ENCODE results near the gene PRM2. TPM values are rescaled to one million over a fixed set of nuclear protein-coding genes. Genes with fewer than 3 reads are reported as not detected.

Gene PRM2
- total RNA-seq, 1 experiment from 2014 or later, result not detected

DNA sequence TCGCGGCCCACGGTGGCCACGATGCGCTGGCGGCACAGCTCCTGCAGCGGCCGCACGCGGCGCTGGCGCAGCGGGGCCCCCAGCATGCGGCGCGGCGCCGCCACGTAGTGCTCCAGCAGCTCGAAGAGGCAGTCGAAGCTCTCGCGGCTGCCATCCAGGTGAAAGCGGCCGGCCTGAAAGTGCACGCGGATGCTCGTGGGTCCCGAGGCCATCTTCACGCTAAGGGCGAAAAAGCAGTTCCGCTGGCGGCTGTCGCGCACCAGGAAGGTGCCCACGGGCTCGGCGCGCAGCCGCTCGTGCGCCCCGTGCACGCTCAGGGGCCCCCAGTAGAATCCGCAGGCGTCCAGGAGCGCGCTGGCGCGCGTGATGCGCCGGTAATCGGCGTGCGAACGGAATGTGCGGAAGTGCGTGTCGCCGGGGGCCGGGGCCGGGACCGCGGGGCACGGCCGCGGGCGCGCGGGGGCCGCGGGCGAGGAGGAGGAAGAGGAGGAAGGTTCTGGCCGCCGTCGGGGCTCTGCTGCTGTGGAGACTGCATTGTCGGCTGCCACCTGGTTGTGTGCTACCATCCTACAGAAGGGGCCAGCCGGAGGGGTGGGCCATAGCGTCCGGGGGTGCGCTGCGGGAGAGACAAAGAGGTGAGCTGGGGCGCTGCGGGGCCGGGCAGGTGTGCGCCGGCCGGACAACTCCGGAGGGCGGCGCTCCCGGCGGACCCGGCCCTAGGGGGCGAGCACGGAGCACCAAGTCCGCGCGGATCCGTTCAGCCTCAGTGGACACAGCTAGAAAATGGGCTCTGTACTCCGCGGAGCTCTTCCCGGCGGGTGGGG lies 21.2 kb downstream of the PRM2 start:
- Mint-ChIP-seq H3K4me3 (ENCODE audit: low read depth, unreplicated experiment) (peak overlapping the region; percentile 92), H3K36me3 (ENCODE audit: insufficient read depth, unreplicated experiment) (peaks cover 37% of the 10 kb centered on the region), H3K27me3 (ENCODE audit: unreplicated experiment) (no peaks in the 10 kb centered on the region), H3K4me1 (ENCODE audit: low read depth, unreplicated experiment) (peaks cover 20% of the 10 kb centered on the region), H3K27ac (ENCODE audit: unreplicated experiment) (peak overlapping the region; percentile 48), H3K9me3 (ENCODE audit: low read depth, unreplicated experiment) (no peaks in the 10 kb centered on the region)
- no TSS peak for BruUV-seq (replicated peaks)
- TF ChIP-seq, protein P1, sequence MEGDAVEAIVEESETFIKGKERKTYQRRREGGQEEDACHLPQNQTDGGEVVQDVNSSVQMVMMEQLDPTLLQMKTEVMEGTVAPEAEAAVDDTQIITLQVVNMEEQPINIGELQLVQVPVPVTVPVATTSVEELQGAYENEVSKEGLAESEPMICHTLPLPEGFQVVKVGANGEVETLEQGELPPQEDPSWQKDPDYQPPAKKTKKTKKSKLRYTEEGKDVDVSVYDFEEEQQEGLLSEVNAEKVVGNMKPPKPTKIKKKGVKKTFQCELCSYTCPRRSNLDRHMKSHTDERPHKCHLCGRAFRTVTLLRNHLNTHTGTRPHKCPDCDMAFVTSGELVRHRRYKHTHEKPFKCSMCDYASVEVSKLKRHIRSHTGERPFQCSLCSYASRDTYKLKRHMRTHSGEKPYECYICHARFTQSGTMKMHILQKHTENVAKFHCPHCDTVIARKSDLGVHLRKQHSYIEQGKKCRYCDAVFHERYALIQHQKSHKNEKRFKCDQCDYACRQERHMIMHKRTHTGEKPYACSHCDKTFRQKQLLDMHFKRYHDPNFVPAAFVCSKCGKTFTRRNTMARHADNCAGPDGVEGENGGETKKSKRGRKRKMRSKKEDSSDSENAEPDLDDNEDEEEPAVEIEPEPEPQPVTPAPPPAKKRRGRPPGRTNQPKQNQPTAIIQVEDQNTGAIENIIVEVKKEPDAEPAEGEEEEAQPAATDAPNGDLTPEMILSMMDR (IDR thresholded peaks at IDR 0.05; ENCODE audit: unreplicated experiment), result no peak
- CTCF ChIA-PET, result interaction anchor here (0.6 to 5.4 kb wide), 19 partner anchors 18 to 297 kb away, joined by 3 to 34 read pairs (median 5); partner anchors contain the start of gene PRM3
- peak; percentile 25 for DNase-seq
- intact Hi-C loops (cut with micrococcal nuclease; ENCODE audit: unreplicated experiment), result loop anchor here (5.0 to 10.0 kb wide), 6 partner anchors 42 to 263 kb away; no protein-coding TSS in a partner anchor

DNA sequence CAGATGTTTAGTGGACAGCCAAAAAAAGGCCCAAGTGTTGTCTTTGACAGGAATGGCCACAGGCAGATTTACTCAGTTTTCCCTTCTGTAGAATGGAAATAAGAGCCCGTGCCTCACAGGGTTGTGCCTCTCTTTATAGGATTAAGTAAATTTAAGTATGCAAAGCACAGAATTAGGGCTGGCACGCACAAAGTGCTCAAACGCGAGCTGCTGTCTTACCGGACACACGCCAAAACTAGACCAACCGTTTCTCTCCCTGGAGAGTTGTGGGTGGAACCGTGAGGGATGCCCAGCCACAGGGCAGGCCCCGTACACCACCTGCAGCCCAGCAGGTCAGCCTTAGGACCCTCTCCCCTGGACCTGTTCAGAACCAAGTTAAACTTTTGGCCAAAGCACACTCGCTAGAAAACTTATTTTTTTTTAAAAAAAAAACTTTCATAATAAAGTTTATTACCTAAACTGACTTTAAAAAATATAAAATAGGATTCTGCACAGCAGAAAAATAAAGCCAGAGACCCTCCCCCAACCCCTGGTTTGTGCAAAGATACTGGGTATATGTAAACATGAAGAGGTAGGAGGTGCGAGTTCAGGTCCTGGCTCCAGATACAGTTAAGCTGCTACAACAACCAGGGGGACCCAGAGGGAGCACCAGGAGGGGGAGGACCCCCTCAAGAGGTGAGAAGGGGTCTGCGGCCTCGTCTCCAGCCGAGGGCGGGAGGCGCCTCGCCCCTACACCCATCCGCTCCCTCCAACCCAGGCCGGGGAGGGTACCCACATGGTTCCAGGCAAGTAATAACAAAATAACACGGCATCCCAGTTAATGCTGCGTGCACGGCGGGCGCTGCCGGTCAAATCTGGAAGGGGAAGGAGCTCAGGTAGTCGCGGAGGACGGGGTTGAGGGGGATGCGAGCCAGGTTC lies 22.0 kb downstream of the PRM2 start:
- Mint-ChIP-seq H3K27me3 (ENCODE audit: unreplicated experiment) (no peaks in the 10 kb centered on the region), H3K27ac (ENCODE audit: unreplicated experiment) (peak overlapping the region; percentile 48), H3K4me3 (ENCODE audit: low read depth, unreplicated experiment) (peak overlapping the region; percentile 92), H3K9me3 (ENCODE audit: low read depth, unreplicated experiment) (no peaks in the 10 kb centered on the region), H3K4me1 (ENCODE audit: low read depth, unreplicated experiment) (peaks cover 11% of the 10 kb centered on the region), H3K36me3 (ENCODE audit: insufficient read depth, unreplicated experiment) (peaks cover 37% of the 10 kb centered on the region)
- no peak for DNase-seq
- CTCF ChIA-PET, result interaction anchor here (2.1 to 5.4 kb wide), 2 partner anchors 229 to 291 kb away, joined by 9 to 34 read pairs; no protein-coding TSS in a partner anchor
- intact Hi-C loops (cut with micrococcal nuclease; ENCODE audit: unreplicated experiment), result loop anchor here (10.0 kb wide), 2 partner anchors 119 to 149 kb away; no protein-coding TSS in a partner anchor
- TF ChIP-seq, protein P1 (IDR thresholded peaks at IDR 0.05; ENCODE audit: unreplicated experiment), result no peak
- TSS peak; percentile 56 for BruUV-seq (replicated peaks)

DNA sequence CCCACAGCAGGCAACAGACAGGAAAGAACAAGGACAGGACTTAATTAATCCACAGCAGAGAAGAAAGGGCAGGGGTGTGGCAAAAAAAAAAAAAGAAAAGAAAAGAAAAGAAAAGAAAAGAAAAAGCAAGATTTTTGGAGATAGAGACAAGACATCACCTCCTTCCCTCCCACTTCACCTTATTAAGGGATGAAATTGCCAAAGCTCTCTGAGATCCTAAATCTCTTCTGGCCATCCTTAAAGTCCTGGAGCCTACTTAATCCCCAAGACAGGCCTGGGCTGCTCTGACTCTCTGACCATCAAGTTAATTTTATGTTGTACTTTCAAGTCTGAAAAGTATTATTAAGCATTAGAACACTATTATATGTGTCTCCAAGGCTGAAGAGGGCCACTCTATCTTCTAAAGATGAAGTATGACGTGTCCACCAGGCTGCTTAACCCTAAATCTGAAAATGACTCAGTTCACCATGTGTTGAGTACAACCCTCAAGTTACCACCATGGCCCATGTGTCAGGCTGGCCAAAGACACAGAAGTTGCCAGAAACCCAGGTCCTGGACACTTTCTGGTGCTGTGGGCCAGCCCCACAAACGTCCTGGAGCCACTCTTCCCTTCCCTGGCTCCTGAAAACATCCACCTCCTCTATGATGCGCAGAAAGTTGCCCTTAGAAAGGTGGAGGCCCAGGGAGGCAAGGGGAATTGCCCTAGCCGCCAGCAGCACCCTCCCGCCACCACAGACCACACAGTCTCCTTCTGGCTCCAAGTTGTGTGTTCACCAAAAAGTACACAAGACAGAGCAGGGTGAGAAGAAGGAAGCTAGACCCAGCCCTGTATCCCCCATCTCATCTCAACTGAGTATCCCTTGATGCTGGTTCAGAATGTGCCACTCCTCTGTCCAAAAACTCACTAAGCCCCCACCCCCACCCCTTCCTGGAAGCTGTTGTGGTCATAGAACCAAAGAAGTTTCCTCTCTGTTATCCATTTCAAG lies 23.0 kb downstream of the PRM2 start:
- H3K27me3 Mint-ChIP-seq (ENCODE audit: unreplicated experiment), result no peaks in the 10 kb centered on the region
- no TSS peak for BruUV-seq (replicated peaks)
- intact Hi-C loops (cut with micrococcal nuclease; ENCODE audit: unreplicated experiment), result loop anchor here (10.0 kb wide), 2 partner anchors 119 to 149 kb away; no protein-coding TSS in a partner anchor
- CTCF ChIA-PET, result no interaction called here
- no peak for DNase-seq
- H3K9me3 Mint-ChIP-seq (ENCODE audit: low read depth, unreplicated experiment), result no peaks in the 10 kb centered on the region
- H3K36me3 Mint-ChIP-seq (ENCODE audit: insufficient read depth, unreplicated experiment), result peaks cover 37% of the 10 kb centered on the region
- no peak overlapping the region for H3K27ac Mint-ChIP-seq (ENCODE audit: unreplicated experiment)
- peaks cover 8% of the 10 kb centered on the region for H3K4me1 Mint-ChIP-seq (ENCODE audit: low read depth, unreplicated experiment)
- TF ChIP-seq, protein P1 (IDR thresholded peaks at IDR 0.05; ENCODE audit: unreplicated experiment), result no peak
- H3K4me3 Mint-ChIP-seq (ENCODE audit: low read depth, unreplicated experiment), result no peak overlapping the region
